SU-DHL-6 (cell line): ENCODE measurements around the gene FARP2.

Experiments used
- H2AFZ ChIP-seq: fragments of 200-600 bp; sonication (generic); 2 replicates; pipeline ENCODE4 v1.6.1; 2014; ENCODE audit warnings: low read depth, mild to moderate bottlenecking, moderate library complexity, mixed read lengths, antibody characterized with exemption, low read length; ENCODE audit not compliant: severe bottlenecking
- H3F3A ChIP-seq: fragments of 200-600 bp; shearing (Covaris generic); 2 replicates; pipeline ENCODE4 v1.6.0; 2016; ENCODE audit warnings: antibody characterized with exemption, mild to moderate bottlenecking; ENCODE audit not compliant: insufficient read depth
- H3K27ac ChIP-seq: fragments of 200-600 bp; sonication (generic); 2 replicates; pipeline ENCODE4 v1.5.1; 2016; ENCODE audit warnings: low read depth, mild to moderate bottlenecking, low read length, moderate library complexity, mixed read lengths
- H3K27me3 ChIP-seq: fragments of 200-600 bp; sonication (generic), shearing (Covaris generic); 2 replicates; pipeline ENCODE4 v1.6.0; 2014; ENCODE audit warnings: mild to moderate bottlenecking, low read length
- H3K36me3 ChIP-seq: fragments of 200-600 bp; sonication (generic); 2 replicates; pipeline ENCODE4 v1.6.1; 2014; ENCODE audit warnings: mild to moderate bottlenecking, low read length, mixed read lengths
- H3K4me2 ChIP-seq: fragments of 300-600, 200-600 bp; shearing (Covaris generic), sonication (generic); 2 replicates; pipeline ENCODE4 v1.6.0; 2014; ENCODE audit warnings: low read length, low read depth, mild to moderate bottlenecking; ENCODE audit not compliant: poor library complexity, severe bottlenecking
- H3K4me3 ChIP-seq: fragments of 200-600 bp; sonication (generic); 2 replicates; pipeline ENCODE4 v1.5.1; 2014; ENCODE audit warnings: antibody characterized with exemption, low read length, mild to moderate bottlenecking, mixed read lengths; ENCODE audit not compliant: insufficient read depth, poor library complexity, severe bottlenecking
- H3K79me2 ChIP-seq: fragments of 200-600 bp; sonication (generic); 2 replicates; pipeline ENCODE4 v1.6.1; 2014; ENCODE audit warnings: mild to moderate bottlenecking, low read length, moderate library complexity; ENCODE audit not compliant: insufficient read depth
- H3K9ac ChIP-seq: fragments of 200-600 bp; sonication (generic); 2 replicates; pipeline ENCODE4 v1.7.0; 2014; ENCODE audit warnings: mild to moderate bottlenecking, low read length
- H3K9me2 ChIP-seq: fragments of 200-600 bp; sonication (generic); replicated peaks from 2 replicates; pipeline ENCODE4 v1.6.1; 2014; ENCODE audit warnings: low read length; ENCODE audit not compliant: insufficient read depth
- H3K9me3 ChIP-seq: fragments of 200-600 bp; sonication (generic); 2 replicates; pipeline ENCODE4 v1.6.1; 2014; ENCODE audit warnings: low read length, mixed read lengths; ENCODE audit not compliant: insufficient read depth
- H4K20me1 ChIP-seq: fragments of 200-600 bp; sonication (generic); 2 replicates; pipeline ENCODE4 v1.6.1; 2014; ENCODE audit warnings: low read depth, mild to moderate bottlenecking, antibody characterized with exemption, low read length, moderate library complexity, mixed read lengths
- CTCF ChIP-seq: fragments of 200-600 bp; sonication (generic); IDR thresholded peaks from one replicate; pipeline ENCODE4 v1.5.1; 2017; ENCODE audit warnings: antibody characterized with exemption, mild to moderate bottlenecking, low read length, moderate library complexity; ENCODE audit not compliant: insufficient read depth, poor library complexity, severe bottlenecking
- EZH2phosphoT487 ChIP-seq: fragments of 200-600 bp; sonication (generic), shearing (Covaris generic); conservative IDR thresholded peaks from 2 replicates; pipeline ENCODE4 v1.6.1; 2018; ENCODE audit warnings: mild to moderate bottlenecking, antibody characterized with exemption, low read length, moderate library complexity, mixed read lengths

FARP2 gene

DNA sequence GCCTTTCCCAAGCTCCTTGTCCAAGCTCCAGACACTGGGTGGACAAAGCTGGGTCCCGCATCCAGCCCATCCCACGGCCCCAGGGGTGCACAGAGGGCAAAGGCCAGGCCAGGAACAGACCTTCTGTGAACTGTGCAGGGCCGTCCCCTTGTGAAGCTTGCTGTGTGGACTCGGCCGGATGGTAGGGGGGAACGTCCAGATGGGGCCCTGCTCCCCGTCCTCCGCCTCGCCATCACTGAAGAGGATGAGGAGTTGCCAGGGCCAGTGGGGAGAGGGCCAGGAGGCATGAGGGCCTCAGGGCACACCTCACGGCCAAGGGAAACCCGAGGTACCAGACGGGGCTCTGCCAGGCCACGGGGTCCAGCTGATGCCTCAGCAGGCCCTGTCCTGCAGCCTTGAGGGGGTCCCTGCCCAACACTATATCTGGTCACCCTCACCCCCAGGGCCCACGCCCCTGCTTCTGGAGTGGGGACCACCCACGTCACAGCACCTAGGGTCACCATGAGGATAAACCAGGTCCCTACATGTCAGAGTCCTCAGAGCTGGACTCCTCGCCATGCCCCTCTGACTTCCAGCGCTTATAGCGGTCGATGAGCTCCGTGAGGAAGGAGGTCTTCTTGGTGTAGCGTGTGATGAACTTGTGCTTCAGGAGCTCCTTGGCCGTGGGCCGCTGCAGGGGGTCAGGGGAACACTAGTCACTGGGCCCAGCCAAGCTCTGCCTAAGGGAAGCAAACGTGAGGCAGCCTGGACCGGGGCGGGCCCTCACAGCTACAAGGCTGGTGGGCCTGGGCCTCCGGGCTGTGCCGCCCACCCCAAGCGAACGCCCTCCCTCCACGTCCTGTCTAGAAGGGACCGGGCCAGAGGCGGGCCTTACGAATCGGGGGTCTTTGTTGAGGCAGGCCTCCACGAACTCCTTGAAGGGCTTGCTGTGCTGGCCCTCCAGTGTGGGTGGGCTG is 142.3 kb downstream of the FARP2 start:
- Histone ChIP-seq H3K36me3 (no peaks in the 10 kb centered on the region), H3K4me2 (no peak overlapping the region), H3K79me2 (no peaks in the 10 kb centered on the region), H3K9ac (no peak overlapping the region), H3F3A (no peaks in the 10 kb centered on the region), H3K27me3 (no peaks in the 10 kb centered on the region), H4K20me1 (no peaks in the 10 kb centered on the region), H3K27ac (no peak overlapping the region), H2AFZ (no peak overlapping the region), H3K4me3 (no peak overlapping the region), H3K9me2 (no peaks in the 10 kb centered on the region), H3K9me3 (no peaks in the 10 kb centered on the region)
- TF ChIP-seq EZH2phosphoT487 (no peak), CTCF (no peak)

- Histone ChIP-seq H3K27ac (no peak overlapping the region), H3K4me3 (no peak overlapping the region), H3K9me2 (no peaks in the 10 kb centered on the region), H3K4me2 (no peak overlapping the region), H3K79me2 (no peaks in the 10 kb centered on the region), H3K9ac (no peak overlapping the region), H2AFZ (no peak overlapping the region), H3F3A (no peaks in the 10 kb centered on the region), H3K27me3 (no peaks in the 10 kb centered on the region), H3K36me3 (no peaks in the 10 kb centered on the region), H4K20me1 (no peaks in the 10 kb centered on the region), H3K9me3 (no peaks in the 10 kb centered on the region)
- TF ChIP-seq EZH2phosphoT487: no peak
These were observed 143.3 kb downstream of the FARP2 start for GRCh38 chr2:241499146-241499965.

DNA sequence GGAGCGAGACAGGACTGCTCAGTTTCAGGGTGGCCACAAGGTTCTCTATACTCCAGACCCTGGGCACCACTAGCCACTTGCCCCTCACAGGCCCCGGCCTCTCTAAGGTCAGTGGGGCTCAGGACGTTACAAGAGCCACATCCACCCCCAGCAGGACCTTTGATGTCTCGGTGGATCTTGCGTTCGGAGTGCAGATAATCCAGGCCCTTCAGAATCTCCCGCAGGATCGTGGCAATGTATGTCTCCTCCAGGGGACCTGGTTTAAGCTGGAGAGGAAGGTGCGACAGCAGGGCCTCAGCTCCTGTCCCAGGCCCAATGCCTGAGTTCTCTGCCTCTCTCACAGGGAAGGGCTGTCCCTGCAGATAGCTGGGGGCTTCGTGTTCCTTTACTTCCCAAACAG is 143.9 kb downstream of the FARP2 start:
- no peaks in the 10 kb centered on the region for H3K79me2 ChIP-seq
- no peaks in the 10 kb centered on the region for H3K9me3 ChIP-seq
- no peak overlapping the region for H3K4me2 ChIP-seq
- H3K27ac ChIP-seq: no peak overlapping the region
- no peaks in the 10 kb centered on the region for H3K9me2 ChIP-seq
- H3K4me3 ChIP-seq: no peak overlapping the region
- no peaks in the 10 kb centered on the region for H3K36me3 ChIP-seq
- TF ChIP-seq EZH2phosphoT487: no peak
- no peak for TF ChIP-seq CTCF
- H3F3A ChIP-seq: no peaks in the 10 kb centered on the region
- H3K9ac ChIP-seq: no peak overlapping the region
- no peaks in the 10 kb centered on the region for H3K27me3 ChIP-seq
- no peak overlapping the region for H2AFZ ChIP-seq
- no peaks in the 10 kb centered on the region for H4K20me1 ChIP-seq
